ENCODE measurements around the gene ATF7.

Gene ATF7

DNA sequence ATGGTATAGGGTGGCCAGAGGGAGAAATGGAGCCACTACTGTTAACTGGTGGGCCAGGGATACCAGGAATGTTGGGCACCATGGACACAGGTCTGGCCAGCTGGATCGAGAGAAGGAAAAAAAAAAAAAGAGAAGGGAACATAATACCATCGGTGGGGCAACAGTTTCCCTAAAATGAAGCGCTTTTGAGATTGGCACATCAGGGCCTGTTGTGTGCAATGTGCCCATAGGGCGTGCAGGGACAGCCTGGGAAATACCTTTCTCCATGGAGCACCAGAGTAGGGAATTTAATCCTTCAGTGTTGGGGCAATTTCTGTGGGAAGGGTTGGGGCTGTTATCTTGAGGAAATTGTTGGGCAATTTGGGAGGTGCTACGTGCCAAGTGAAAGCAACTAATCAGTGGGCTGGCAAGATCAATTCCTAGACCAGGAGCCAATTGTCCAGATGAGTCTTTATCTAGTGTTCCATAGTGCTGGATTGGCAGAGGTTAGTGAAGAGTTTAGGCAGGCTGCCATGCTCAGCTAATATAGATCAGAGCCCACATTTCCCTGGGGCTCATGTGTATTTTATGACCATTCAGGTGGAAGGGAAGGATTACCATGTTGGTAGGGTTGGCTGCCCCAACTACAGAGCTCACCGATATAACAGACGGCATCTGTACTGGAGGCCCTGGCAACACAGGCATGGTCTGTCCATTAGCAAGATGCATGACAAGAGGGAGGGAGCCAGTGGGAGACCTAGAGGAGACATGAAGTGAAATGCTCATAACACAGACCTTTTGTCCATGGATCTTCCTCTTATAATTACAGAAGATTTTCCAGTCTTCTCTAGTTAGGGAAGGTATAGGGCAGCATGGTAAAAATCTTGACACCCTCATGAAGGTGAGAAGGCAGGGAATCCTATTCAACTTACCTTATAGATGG is 93.4 kb downstream of the ATF7 start:
- peaks cover 31% of the 10 kb centered on the region for H3K36me3 ChIP-seq (ENCODE audit: insufficient read depth, low read length)
- H3K27me3 ChIP-seq (ENCODE audit: insufficient read depth, low read length), result no peaks in the 10 kb centered on the region
- no peaks in the 10 kb centered on the region for H3K4me1 ChIP-seq (ENCODE audit: control insufficient read depth, insufficient read depth, low read length, unreplicated experiment)
- H3K27ac ChIP-seq (ENCODE audit: low read depth, low read length), result no peak overlapping the region
- H3K79me2 ChIP-seq (ENCODE audit: control insufficient read depth, insufficient read depth, low read length, unreplicated experiment), result no peaks in the 10 kb centered on the region
- no peak overlapping the region for H2AFZ ChIP-seq (ENCODE audit: low read length, unreplicated experiment)
- H3K4me3 ChIP-seq (ENCODE audit: low read depth, low read length), result no peak overlapping the region

DNA sequence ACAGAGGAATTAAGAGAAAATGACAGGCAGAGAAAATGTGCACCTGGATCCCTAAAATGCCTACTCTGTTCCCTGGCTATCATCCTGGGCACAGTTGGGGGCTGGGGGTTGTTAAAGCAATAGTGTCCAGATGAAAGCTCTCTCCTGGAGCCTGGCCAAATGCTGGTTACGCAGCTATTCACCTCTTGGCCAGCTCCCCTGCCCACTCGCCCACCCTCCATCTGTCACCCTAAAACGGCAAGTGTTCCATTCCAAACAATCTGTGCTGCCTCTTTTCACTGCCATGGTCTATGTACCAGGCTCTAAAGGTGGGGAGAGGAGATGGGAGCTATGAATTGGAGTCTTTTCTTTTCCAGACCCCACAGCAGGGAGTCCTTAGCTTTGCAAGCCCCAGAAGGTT is 94.2 kb downstream of the ATF7 start:
- no peak overlapping the region for H2AFZ ChIP-seq (ENCODE audit: low read length, unreplicated experiment)

DNA sequence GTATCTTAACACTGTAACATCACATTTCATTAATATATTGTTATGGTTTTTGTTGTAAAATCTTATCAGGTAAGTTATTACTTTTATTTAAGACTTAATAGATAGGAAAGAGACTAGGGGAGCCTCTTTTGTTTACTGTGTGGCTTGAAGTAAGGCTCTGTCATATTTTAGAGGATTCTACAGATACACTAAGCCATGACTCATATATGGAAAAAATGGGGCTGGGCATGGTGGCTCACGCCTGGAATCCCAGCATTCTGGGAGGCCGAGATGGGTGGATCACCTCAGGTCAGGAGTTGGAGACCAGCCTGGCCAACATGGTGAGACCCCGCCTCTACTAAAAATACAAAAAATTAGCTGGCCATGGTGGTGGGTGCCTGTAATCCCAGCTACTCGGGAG is 95.3 kb downstream of the ATF7 start:
- H3K4me3 ChIP-seq (ENCODE audit: low read depth, low read length), result no peak overlapping the region
- no peaks in the 10 kb centered on the region for H3K4me1 ChIP-seq (ENCODE audit: control insufficient read depth, insufficient read depth, low read length, unreplicated experiment)
- H2AFZ ChIP-seq (ENCODE audit: low read length, unreplicated experiment), result no peak overlapping the region
- no peaks in the 10 kb centered on the region for H3K27me3 ChIP-seq (ENCODE audit: insufficient read depth, low read length)
- no peak overlapping the region for H3K27ac ChIP-seq (ENCODE audit: low read depth, low read length)
- peaks cover 31% of the 10 kb centered on the region for H3K36me3 ChIP-seq (ENCODE audit: insufficient read depth, low read length)
- H3K79me2 ChIP-seq (ENCODE audit: control insufficient read depth, insufficient read depth, low read length, unreplicated experiment), result no peaks in the 10 kb centered on the region

More for the DNA sequence above, 94.2 kb downstream of the ATF7 start:
- Histone ChIP-seq H3K27me3 (ENCODE audit: insufficient read depth, low read length) (no peaks in the 10 kb centered on the region), H3K4me3 (ENCODE audit: low read depth, low read length) (no peak overlapping the region), H3K79me2 (ENCODE audit: control insufficient read depth, insufficient read depth, low read length, unreplicated experiment) (no peaks in the 10 kb centered on the region), H3K4me1 (ENCODE audit: control insufficient read depth, insufficient read depth, low read length, unreplicated experiment) (no peaks in the 10 kb centered on the region), H3K36me3 (ENCODE audit: insufficient read depth, low read length) (peaks cover 31% of the 10 kb centered on the region), H3K27ac (ENCODE audit: low read depth, low read length) (no peak overlapping the region)

DNA sequence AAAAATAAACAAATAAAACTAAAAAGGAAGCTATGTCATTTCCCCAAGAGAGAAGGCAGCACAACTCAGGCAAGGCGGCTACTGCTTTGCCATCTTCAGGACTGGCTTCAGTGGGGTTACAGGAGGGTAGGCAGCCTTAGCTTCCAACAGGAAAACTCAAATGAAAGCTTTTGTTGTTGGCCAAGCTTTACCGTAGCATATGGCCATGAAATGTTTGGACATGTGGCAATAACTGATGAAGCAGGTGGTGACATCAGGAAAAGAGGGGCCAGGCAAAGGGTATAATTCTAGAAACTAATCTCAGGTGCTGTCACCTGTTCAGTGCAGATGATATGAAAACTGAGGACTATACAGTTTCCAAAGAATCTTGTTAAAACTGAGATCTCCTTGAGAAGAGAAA is 96.1 kb downstream of the ATF7 start:
- H3K27ac ChIP-seq (ENCODE audit: low read depth, low read length), result no peak overlapping the region
- H3K27me3 ChIP-seq (ENCODE audit: insufficient read depth, low read length), result no peaks in the 10 kb centered on the region
- H3K79me2 ChIP-seq (ENCODE audit: control insufficient read depth, insufficient read depth, low read length, unreplicated experiment), result no peaks in the 10 kb centered on the region
- H3K4me3 ChIP-seq (ENCODE audit: low read depth, low read length), result no peak overlapping the region
- no peak overlapping the region for H2AFZ ChIP-seq (ENCODE audit: low read length, unreplicated experiment)
- H3K36me3 ChIP-seq (ENCODE audit: insufficient read depth, low read length), result peaks cover 27% of the 10 kb centered on the region
- H3K4me1 ChIP-seq (ENCODE audit: control insufficient read depth, insufficient read depth, low read length, unreplicated experiment), result no peaks in the 10 kb centered on the region

DNA sequence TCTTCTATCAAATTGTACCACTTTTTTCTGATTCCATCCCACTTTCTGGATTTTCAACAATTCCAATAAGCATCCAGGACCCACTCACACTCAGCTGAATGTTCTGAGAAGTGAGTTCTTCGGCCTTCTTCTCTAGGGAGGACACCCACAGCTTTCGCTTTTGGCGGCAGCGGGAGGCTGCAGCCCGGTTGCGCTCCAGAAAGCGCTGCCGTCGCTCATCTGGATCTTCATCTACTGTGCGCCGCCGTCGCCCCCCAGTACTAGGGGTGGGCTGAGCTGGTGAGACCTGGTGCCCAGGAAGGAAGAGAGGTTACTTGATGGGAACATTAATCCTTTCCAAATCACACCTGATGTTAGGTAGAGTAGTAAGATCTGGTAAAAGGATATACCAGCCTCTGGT is 101.7 kb downstream of the ATF7 start:
- no peaks in the 10 kb centered on the region for H3K79me2 ChIP-seq (ENCODE audit: control insufficient read depth, insufficient read depth, low read length, unreplicated experiment)
- H2AFZ ChIP-seq (ENCODE audit: low read length, unreplicated experiment), result no peak overlapping the region
- H3K27ac ChIP-seq (ENCODE audit: low read depth, low read length), result no peak overlapping the region
- no peaks in the 10 kb centered on the region for H3K27me3 ChIP-seq (ENCODE audit: insufficient read depth, low read length)
- H3K4me1 ChIP-seq (ENCODE audit: control insufficient read depth, insufficient read depth, low read length, unreplicated experiment), result no peaks in the 10 kb centered on the region
- no peaks in the 10 kb centered on the region; the same call in none of the 2 replicates for H3K36me3 ChIP-seq (ENCODE audit: insufficient read depth, low read length)
- no peak overlapping the region for H3K4me3 ChIP-seq (ENCODE audit: low read depth, low read length)

DNA sequence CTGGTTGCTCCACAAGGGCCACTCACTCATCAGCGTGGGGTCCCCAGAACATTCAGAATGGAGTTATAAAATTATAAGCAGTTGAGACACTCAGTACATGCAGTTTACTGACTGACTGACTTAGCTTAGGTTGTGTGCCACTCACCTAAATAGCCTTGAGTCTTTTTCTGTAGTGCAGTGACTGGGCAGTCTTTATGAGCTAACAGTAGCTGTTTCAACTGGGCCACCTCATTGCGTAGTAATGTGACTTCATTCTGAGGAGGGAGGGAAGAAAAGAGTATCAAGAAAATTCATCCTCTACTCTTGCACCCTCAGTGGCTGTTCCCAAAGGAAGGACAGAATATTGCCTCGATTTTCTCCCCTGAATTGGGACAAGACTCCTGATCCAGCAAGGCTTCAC is 103.1 kb downstream of the ATF7 start:
- no peaks in the 10 kb centered on the region for H3K4me1 ChIP-seq (ENCODE audit: control insufficient read depth, insufficient read depth, low read length, unreplicated experiment)
- H2AFZ ChIP-seq (ENCODE audit: low read length, unreplicated experiment), result no peak overlapping the region
- no peak overlapping the region for H3K27ac ChIP-seq (ENCODE audit: low read depth, low read length)
- peaks cover 3% of the 10 kb centered on the region for H3K36me3 ChIP-seq (ENCODE audit: insufficient read depth, low read length)
- no peaks in the 10 kb centered on the region for H3K79me2 ChIP-seq (ENCODE audit: control insufficient read depth, insufficient read depth, low read length, unreplicated experiment)
- no peak overlapping the region for H3K4me3 ChIP-seq (ENCODE audit: low read depth, low read length)
- no peaks in the 10 kb centered on the region for H3K27me3 ChIP-seq (ENCODE audit: insufficient read depth, low read length)

DNA sequence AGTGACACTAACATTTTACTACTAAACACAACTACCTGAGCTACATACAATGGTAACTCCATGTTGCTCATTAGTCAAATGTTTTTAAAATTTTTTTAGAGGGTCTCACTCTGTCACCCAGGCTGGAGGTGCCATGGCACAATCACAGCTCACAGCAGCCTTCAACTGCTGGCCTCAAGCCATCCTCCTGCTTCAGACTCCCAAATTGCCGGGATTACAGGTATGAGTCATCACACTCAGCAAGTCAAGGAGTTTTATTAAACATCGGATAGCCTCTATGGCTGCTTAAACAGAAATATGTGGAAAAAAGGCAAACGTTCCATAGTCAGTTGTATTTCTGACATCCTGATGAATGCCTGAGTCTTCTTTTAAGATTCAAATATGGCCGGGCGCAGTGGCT is 107.8 kb downstream of the ATF7 start:
- no peak overlapping the region for H3K27ac ChIP-seq (ENCODE audit: low read depth, low read length)
- H3K36me3 ChIP-seq (ENCODE audit: insufficient read depth, low read length), result peaks cover 35% of the 10 kb centered on the region
- no peak overlapping the region for H3K4me3 ChIP-seq (ENCODE audit: low read depth, low read length)

DNA sequence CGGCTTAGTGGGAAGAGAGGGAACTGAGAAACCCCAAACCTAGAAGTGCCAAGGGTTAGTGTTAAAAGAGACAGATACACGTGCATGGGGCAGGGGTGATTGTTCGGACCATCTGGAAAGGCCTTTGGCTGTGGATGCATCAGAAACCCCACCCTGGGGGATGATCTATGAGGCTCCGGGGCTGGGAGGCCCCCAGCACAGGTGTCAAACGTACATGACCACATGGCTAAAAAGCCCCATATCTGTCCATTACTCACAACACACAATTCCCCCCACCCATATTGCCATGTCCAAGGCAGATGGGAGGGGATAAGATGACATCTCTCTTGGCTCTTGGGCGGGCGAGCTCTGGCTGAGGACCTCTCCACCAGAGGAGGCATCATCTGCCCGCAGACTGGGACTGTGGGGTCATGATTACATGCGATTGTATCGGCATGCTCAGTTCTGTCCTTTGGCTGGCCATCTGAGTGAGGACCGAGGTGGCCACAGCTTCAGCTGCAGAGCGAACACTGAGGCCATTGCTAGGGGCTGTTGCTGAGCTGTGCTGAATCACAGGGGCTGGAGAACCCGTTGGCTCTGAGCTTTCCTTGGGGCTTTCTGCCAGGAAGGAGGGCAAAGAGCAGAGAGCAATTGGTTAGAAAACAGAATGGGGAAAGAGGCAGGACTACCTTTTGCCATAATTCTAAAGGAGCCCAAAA is 109.3 kb downstream of the ATF7 start:
- no peak overlapping the region for H3K4me3 ChIP-seq (ENCODE audit: low read depth, low read length)
- no peak overlapping the region for H3K27ac ChIP-seq (ENCODE audit: low read depth, low read length)
- H3K4me1 ChIP-seq (ENCODE audit: control insufficient read depth, insufficient read depth, low read length, unreplicated experiment), result no peaks in the 10 kb centered on the region
- no peaks in the 10 kb centered on the region for H3K27me3 ChIP-seq (ENCODE audit: insufficient read depth, low read length)
- H3K79me2 ChIP-seq (ENCODE audit: control insufficient read depth, insufficient read depth, low read length, unreplicated experiment), result no peaks in the 10 kb centered on the region
- no peak overlapping the region for H2AFZ ChIP-seq (ENCODE audit: low read length, unreplicated experiment)
- H3K36me3 ChIP-seq (ENCODE audit: insufficient read depth, low read length), result peaks cover 40% of the 10 kb centered on the region; the same call in 1 of the 2 replicates

More for the DNA sequence above, 107.8 kb downstream of the ATF7 start:
- Histone ChIP-seq H3K79me2 (ENCODE audit: control insufficient read depth, insufficient read depth, low read length, unreplicated experiment) (no peaks in the 10 kb centered on the region), H3K4me1 (ENCODE audit: control insufficient read depth, insufficient read depth, low read length, unreplicated experiment) (no peaks in the 10 kb centered on the region), H3K27me3 (ENCODE audit: insufficient read depth, low read length) (no peaks in the 10 kb centered on the region), H2AFZ (ENCODE audit: low read length, unreplicated experiment) (no peak overlapping the region)

DNA sequence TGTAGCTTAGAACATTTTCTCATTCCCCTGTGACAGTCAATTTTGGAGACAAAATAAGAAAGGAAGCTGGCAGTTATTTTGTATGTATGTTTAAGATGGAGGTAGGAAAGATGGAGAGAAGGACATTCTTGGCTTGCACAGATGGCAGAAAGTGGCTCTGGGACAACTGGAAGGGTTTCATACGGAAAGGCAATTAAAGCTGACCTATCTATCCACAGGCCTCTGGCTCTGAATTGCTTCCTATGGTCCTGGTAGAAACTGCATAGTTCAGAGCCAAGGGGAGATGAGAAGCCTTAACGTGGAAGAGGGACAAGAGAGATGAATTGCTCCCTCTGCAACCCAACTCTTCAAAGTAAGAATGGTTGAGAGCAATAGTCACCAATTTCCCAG is 110.9 kb downstream of the ATF7 start:
- peaks cover 40% of the 10 kb centered on the region; the same call in 1 of the 2 replicates for H3K36me3 ChIP-seq (ENCODE audit: insufficient read depth, low read length)
- H3K27ac ChIP-seq (ENCODE audit: low read depth, low read length), result no peak overlapping the region
- no peaks in the 10 kb centered on the region for H3K4me1 ChIP-seq (ENCODE audit: control insufficient read depth, insufficient read depth, low read length, unreplicated experiment)
- no peak overlapping the region for H2AFZ ChIP-seq (ENCODE audit: low read length, unreplicated experiment)
- H3K79me2 ChIP-seq (ENCODE audit: control insufficient read depth, insufficient read depth, low read length, unreplicated experiment), result no peaks in the 10 kb centered on the region
- no peaks in the 10 kb centered on the region for H3K27me3 ChIP-seq (ENCODE audit: insufficient read depth, low read length)
- no peak overlapping the region for H3K4me3 ChIP-seq (ENCODE audit: low read depth, low read length)

DNA sequence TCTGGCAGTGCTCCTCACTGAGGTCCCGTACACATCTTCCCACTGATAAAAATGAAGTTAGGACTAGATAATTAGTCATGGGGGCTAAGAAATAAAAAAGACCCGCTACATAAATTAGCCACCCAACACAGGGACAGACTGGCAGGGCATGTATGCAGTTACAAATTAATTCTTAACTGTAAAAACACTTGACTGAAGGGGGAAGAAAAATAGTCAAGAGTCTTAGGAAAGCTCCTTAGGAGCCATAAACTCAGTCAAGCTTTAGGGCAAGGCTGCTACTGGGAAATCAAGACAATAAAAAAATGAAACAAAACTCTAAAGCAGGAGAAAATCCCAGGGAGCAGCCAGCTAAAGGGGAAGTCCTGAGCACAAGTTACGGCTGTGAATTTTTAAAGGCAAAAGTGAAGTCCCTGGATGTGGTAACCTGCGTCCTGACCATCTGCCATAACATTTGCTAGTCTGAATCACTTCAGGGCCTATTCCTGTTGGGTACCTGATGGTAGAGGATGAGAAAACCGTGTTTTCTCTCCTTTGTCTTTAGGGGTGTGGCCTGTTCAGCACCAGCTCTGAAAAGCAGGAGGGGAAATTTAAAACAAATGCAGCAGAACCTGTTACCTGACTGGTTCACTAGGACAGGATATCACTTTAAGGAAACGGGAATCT is 111.4 kb downstream of the ATF7 start:
- Histone ChIP-seq H2AFZ (ENCODE audit: low read length, unreplicated experiment) (no peak overlapping the region), H3K4me3 (ENCODE audit: low read depth, low read length) (no peak overlapping the region), H3K36me3 (ENCODE audit: insufficient read depth, low read length) (peaks cover 40% of the 10 kb centered on the region; the same call in 1 of the 2 replicates), H3K4me1 (ENCODE audit: control insufficient read depth, insufficient read depth, low read length, unreplicated experiment) (no peaks in the 10 kb centered on the region), H3K27ac (ENCODE audit: low read depth, low read length) (no peak overlapping the region), H3K27me3 (ENCODE audit: insufficient read depth, low read length) (no peaks in the 10 kb centered on the region), H3K79me2 (ENCODE audit: control insufficient read depth, insufficient read depth, low read length, unreplicated experiment) (no peaks in the 10 kb centered on the region)

All from ACC112 (cell line).